Fibroblast of pulmonary artery (primary cell): ENCODE measurements around the gene SYT13.
A peak's percentile ranks its signal among the peaks of the same experiment; 100 is the strongest.

Source experiments
- DNase-seq: peaks from one replicate; pipeline ENCODE4 v3.0.0-alpha.2; 2010; ENCODE audit warnings: low read depth
- H3K4me3 ChIP-seq: replicated peaks from 2 replicates; pipeline ENCODE4 v1.5.1; 2011; ENCODE audit warnings: low read depth, mild to moderate bottlenecking, control low read depth, low read length, moderate library complexity
- CTCF ChIP-seq: IDR thresholded peaks from 2 replicates; pipeline ENCODE4 v1.5.1; 2011; ENCODE audit warnings: mild to moderate bottlenecking, control low read depth, low read length, inconsistent platforms; ENCODE audit errors: missing control alignments

SYT13 gene

DNA sequence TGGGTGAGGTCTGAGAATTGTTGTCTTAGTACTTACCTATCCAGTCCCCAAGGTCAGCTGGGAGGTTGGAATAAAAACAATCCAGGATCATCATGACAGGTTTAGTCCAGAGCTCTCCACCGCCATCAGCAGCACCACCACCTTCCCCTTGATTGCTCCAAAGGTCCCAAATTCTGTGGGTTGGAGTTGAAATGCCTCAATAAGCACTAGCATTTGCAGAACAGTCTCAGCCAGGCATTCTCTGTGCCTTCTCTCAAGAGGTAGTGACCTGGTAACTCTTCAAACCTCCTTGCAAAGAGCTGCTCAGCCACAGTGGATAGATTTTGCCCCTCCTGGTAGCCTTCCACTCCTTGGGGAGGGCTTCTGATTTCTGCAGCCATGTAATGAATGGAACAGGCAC is 70.1 kb downstream of the SYT13 start:
- no peak for DNase-seq
- no peak for TF ChIP-seq CTCF
- H3K4me3 ChIP-seq: no peak overlapping the region

GRCh38 chr11:45215098-45215865 is 70.9 kb downstream of the SYT13 start:
- H3K4me3 ChIP-seq: no peak overlapping the region
- no peak for TF ChIP-seq CTCF
- no peak for DNase-seq

DNA sequence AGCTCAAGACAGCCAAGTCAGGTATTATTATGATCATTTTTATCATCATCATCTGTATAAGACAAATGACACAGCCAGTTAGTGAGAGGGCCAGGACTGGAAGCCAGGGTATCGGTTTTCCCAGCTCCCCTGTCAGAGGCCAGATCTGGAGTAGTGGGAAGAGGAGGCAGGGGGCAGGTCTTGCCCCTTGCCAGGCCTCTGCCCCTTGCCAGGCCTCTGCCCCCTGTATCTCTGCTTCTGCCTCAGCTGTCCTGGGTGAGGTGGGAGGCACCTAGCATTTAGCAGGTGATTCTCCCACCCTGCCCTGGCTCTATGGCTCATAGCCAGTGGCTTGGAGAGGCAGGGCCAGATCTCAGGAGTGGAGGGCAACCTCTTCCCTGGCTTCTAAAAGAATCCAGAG is 72.4 kb downstream of the SYT13 start:
- DNase-seq: no peak
- H3K4me3 ChIP-seq: no peak overlapping the region
- TF ChIP-seq CTCF: no peak

DNA sequence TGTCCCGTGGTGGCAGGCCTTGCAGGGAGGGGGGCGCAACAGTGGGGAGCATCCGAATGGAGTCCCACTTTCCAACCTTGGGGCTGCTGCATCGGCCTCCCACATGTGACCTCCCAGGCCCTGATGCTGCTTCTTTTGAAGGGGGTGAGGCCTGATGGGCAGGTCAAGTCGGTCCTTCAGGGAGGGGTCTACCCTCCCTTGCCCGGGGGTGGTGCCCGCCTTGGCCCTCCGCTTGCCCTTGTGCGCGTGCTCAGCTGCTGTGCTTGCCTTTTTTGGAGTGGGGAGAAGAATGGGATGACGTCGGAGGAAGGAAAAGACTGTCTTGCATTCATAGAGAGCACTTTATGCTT is 72.8 kb downstream of the SYT13 start:
- DNase-seq: no peak
- no peak for TF ChIP-seq CTCF
- no peak overlapping the region for H3K4me3 ChIP-seq

DNA sequence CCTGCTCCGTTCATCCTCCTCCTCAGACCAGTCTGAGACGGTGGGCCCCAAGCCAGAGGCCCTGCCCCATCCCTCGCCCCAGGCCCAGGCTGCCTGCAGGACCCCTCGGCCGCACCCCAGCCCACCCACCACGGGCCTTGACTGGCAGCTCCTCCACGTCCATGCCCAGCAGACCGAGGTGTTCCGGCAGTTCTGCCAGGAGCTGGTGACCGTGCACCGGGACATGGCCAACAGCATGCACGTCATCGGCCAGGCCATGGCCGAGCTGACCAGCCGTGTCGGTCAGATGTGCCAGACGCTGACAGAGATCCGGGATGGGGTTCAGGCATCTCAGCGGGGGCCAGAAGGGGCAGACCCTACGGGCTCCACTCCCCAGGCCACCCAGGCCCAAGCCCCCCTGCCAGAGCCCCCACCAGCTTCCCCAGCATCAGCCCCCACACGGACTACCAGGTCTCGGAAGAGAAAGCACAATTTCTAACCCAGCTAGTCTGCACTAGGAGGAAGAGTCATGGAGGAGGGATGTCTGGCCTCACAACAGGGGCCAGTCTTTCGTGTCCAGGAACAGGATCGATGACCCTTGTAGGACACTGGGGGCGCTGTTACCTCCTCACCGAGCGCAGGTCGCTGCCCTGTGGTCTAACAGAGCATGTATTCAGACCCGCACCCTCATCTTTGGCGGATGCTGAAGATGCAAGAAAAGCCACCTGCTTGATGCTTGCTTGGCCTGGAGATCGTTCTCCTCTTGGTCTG is 73.4 kb downstream of the SYT13 start:
- TF ChIP-seq CTCF: no peak
- no peak for DNase-seq
- no peak overlapping the region for H3K4me3 ChIP-seq

DNA sequence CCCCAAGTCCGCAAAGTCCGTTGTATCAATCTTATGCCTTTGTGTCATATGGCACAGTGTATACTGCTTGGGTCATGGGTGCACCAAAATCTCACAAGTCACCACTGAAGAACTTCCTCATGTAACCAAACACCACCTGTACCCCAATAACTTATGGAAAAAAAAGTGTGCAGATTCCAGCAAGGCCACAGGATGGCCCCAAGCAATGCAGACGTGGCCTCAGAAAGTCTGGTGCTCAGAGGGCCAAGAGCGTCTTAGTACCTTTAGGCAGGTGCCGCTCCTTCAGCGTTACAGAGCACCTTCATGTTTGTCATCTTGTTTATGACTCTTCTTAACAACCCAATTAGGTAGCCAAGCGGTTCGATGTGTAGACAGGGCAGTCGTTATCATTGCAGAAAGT is 74.4 kb downstream of the SYT13 start:
- H3K4me3 ChIP-seq: no peak overlapping the region
- TF ChIP-seq CTCF: peak; percentile 5
- DNase-seq: no peak
